GM21723 (cell line): ENCODE data around the gene ANK2.
A peak's percentile ranks its signal among the peaks of the same experiment; 100 is the strongest.

ENCODE experiments used
- ATAC-seq: cut with Tn5 transposase; IDR thresholded peaks from one replicate; pipeline ENCODE4 v1.9.1; 2021; ENCODE audit warnings: mild to moderate bottlenecking, moderate library complexity; ENCODE audit not compliant: unreplicated experiment

ANK2 gene

DNA sequence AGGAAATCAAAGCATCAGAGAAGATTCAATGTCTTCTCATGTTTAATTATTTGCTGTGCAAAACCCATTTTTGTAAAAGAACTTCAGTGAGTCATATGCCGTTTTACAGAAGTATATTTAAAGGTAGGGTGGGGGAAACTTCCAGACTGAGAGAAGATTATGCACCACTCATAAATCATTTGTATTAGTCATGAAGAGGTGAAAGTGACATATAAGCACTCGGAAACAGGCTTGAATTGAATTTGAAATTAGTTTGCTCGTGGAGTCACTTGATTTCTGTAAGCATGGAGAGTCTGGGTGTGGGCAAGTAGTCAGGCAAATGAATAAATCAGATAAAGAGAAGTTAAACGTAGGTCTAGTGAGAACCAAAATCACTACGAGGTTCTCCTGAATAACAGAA, 335.1 kb downstream of the ANK2 start:
- no peak for ATAC-seq

DNA sequence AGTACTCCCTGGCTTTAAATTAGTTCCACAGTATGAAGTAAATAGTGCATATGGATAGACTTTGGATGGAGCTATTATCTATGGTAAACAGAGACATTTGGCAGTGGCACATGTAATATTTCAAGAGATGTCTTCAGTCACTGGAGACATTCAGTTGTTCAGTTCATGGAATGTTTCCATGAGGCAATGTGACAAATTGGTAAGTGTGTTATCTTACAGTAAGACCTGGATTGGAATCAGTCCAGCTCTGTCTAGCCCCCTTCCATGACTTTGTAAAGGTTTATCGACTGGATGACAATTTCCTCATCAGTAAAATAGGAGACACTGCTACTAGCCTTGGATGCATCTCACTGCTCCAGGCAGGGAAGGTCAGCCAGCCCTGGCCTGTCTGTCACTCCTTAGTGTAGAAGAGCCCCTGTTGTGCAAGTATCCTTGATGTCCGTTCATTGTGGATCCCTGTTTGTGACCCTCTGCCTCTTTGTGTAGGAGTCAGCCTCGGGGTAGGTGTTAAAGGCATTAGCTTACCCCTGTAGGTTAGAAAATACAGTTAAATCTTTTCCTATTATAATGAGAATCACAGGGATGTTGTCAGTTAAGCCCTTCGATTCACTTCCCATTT, 335.9 kb downstream of the ANK2 start:
- ATAC-seq = no peak

DNA sequence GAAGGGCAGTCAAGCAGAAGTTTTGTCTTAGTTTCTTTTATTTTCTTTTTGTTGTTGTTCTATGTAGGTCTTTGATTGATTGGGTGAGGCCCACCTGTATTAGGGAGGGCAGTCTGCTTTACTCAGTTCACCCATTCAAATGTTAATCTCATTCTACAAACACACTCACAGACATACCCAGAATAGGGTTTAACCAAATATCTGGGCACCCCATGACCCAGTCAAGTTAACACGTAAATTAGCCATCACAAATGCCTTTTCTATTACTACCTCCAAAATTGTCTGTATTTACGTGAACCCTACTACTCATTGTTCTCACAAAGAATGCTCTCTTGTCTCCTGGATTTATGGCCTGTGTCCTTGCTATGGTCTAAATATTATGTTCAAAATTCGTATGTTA, 339.7 kb downstream of the ANK2 start:
- ATAC-seq = no peak

DNA sequence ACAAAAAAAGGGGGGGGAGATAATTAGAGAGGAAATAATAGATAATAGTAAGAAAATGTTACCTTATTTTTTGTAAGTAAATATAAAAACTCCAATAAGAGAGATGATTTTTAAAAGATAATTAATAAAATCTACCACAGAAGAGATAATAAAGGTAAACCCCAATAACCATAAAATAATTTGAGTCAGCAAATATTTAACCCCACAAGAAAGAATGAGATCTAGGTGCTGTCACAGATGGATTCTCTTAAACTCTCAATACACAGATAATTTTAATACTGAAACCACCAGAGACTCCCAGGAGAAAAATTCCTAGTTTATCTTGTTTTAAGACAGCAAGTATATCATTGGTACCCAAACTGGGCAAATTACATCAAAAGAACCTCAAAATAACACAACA, 341.4 kb downstream of the ANK2 start:
- no peak for ATAC-seq

DNA sequence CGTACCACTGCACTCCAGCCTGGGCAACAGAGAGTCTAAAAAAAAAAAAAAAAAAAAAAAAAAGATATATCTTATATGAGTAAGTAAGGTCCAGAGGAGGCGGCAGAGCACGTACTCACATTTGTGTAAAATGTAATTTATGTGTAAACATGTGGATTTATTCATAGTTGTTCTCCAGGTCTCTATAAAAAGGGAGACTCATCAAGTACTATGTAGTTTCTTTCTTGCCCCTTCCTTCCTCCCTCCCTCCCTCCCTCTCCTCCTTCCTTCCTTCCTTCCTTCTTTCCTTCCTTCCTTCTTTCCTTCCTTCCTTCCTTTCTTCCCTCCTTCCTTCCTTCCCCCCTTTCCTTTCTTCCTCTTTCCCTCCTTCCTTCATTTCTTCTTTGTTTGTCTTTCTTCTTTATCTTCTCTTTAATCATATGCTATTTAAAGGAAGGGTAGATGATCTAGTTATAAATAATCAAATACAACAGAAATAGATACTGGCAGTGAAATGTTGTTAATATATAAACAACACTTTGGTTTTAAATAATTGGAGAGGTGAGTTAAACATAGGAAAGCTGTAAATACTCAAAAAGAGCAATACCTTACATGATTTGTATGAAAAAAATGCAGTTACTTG, 344.8 kb downstream of the ANK2 start:
- ATAC-seq = no peak

DNA sequence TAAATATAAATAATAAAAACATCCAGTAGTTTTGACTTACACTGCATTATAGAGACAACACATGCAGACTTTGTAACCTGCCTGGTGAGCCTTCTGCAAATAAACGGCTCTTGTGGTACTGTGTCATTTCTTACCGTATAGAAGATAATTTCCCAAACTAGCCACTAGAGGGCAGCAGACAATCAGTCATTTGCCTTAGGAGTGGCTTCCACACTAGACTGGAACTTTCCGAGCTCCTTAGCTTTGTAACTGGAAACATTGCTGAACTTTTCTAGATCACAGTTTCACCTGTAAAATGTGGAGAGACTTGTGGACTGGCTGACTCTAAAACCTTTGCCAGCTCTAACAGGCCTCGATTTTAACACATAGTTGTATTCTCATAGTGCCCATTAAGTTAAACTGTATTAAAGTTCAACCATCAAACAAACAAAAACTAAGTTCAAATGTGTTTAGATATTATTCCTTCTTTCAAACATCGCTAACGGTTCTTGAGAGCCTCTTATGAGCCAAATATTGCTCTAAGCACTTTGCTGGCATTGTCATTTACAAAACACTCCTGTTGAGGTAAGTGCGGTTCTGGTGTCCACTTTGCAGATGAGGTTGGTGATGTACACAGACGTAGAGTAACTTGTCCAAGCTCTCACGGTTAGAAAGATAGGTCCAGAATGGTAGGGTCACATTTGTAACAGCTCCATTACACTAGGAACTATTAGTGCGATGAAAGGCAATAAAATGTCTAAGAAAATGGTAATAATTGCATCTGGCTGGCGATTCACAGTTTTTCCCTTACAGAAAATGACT, 345.5 kb downstream of the ANK2 start:
- peak; percentile 98 for ATAC-seq

DNA sequence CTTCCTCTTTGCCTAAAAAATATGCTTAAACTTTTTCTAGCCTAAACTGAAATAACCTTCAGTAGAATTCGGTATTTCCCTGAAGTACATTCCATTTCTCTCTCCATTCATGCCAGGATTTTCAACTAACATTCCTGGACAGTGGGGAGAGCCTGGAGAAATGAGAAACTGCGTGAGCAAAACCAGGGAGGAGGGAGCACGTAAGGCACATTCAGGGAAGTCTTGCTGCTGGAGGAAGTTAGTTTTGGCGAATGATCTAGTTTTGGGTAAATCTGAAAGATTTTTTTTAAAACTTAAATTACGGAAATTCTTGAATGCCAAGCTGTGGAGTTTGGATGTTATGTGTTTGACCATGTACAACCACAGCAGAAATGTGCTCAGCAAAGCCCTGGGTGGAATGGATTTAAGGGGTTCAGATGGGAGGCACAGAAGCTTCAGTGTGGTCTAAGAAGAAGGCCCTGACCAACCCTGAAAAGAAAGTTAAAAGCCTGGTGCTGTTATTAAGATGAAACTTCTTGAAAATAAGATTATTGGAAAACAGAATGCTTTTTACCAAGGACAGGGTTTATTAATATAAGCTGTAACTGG, 347.8 kb downstream of the ANK2 start:
- ATAC-seq = no peak

DNA sequence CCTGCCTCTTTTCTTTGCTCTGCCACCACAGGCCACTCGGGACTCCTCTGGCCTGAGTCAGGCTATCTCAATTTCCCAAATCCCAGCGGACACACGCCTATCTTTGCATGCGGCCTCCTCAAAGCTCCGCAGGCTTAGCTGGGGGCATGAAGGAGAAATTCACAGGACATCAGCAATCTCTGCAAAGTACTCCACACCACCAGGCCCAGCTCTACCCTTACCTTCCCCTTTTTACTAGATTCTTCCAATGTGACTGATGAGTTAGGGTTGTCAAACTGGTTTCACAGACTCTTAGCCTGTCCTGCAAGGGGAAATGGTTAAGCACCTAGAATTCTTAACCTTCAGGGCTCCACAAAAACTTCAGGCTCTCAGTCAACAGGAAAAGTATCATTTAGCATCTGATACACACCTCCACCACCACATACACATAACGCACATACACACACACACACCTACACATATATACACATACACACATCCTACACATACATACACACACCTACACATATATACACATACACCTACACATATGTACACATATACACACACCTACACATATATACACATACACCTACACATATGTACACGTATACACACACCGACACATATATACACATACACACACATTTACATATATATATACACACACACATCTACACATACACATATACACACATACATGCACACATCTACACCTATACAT, 349.1 kb downstream of the ANK2 start:
- ATAC-seq = no peak

DNA sequence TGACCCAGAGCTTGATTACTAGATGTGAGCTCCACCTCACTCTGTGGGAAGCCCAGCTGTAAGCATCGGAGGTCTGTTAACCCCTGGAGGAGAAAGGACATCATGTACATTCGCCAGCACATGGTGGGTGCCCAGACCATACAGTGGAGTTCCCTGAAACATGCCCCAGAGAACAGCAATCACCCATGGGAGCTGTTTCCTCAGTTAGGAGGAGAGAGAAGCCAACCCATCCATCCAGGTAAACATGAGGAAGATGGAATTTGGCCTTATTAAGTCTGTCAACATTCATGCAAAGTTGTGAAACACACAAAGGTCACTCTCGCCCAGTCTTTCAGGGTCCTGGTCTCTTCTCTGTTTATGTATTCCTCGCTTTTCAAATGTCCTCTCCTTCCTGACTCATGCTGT, 354.7 kb downstream of the ANK2 start:
- no peak for ATAC-seq

DNA sequence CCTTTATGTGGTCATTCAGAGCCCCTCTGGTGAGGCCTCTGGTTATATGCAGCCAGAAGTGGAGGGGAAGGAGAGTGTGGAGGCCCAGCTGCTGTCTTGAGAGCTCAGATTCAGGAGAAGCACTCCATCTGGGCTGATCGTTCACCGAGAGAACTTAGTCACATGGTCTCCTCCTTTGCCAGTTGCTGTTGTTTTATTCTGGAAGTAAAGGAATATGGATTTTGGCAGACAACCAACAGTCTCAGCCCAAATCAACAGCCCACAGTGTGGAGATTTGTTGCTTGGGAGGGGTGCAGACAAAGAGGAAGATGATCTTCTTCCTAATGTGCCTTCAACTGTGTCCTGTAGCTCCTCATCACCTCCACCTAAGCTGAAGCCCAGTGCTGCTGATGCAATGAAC, 355.4 kb downstream of the ANK2 start:
- ATAC-seq = no peak

DNA sequence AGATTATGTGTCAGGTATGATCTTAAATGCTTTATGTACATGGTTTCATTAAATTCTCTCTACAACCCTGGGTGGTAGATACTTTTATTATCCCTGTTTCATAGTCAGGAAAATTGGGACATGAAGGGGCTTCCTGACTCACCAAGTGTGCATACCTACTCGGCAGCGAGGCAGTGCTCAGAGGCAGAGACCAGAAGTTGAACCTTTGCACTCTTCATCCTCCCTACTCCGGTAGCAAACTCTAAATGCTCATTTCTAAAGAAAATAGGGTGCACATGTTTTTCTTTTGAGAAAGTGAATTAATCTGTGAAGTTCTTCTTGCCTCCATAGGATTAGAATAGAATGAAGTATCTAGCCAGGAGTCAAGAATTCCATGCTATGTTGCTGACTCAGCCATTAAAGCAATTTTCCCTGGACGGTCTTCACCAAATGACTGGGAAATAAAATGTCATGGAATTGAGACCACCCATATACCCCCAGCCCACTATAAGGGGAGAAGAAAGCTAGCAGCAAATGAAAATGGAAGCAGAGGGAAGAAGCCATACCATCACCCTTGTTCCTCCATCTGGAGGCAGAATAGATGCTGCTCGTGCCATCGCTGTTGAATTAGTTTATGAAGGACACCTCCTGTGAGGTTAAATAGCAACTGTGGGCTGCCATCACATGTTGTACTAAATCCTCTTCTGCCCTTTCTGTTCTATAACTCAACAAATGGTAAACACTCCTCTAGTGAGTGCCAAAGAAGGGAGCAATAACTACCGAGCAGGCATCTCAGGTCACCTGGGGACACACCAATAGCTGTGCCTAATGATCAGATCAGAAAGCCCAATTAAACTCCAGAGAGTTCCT, 356.6 kb downstream of the ANK2 start:
- ATAC-seq = no peak

DNA sequence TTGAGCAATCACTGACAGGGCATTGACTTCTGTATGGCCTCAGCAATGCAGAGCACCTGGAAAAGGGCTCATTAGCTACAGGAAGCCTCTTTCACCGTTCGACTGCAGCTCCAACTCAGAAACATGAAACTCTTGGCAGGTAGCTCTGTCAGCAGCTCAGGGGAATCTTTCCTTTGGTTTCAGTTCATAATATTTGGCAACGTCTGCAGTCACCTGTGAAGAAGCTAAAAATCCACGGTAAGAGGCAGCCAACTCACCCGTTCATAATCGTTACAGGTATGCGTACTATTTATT, 357.2 kb downstream of the ANK2 start:
- no peak for ATAC-seq

DNA sequence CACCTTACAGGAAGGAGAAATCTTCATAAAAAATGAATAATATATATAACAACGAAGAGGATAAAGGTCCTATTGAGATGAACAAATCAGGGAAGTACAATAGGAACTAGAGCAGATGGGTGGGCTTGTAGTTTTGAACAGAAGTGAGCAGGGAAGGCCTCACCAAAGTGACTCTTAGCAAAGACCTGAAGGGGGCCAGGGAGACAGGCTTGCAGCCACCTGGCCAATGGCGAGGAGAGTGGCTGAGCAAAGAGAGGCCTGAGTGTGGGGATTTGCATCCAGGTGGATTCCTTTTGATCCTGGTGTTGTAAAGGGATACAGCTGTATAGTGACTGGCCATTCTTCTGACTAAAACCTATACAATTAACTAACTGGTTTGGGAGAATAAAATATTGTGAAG, 358.0 kb downstream of the ANK2 start:
- no peak for ATAC-seq

DNA sequence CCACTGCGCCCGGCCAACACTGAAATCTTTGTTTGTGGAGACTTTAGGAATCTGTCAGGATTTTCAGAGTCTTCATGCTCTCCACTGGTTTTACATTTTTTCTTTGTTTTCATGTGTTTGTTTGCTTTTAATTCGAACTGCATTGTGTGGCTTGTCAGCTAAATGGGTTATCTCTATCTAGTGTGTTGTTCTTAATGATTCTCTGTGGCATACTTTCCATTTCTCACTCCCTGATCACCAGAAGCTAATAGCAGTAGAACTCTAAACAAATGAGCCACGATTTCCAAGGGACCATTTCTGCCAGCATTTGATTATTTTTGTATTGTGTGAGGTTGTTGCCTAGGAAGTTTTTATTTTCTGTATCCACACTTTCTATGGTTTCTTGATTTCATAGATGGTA, 359.7 kb downstream of the ANK2 start:
- ATAC-seq = no peak

DNA sequence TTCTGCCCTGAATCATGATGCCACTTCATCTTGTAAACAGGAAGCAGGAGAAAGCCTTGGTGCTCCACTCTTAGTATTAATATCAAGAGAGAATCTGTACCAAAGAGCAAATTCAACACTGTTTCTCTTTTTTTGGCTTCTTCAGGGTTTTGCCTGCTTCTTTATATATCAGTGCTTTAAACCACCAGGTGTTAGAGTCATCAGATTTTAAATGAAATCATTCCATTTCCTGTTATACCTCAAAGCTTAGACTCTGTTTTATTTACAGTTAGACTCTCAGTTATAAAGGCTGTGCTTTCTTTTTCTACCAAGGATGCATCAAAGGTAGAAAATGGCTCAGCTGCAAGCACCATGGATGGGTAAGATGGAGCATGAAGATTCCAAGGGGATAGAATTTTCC, 361.2 kb downstream of the ANK2 start:
- no peak for ATAC-seq

DNA sequence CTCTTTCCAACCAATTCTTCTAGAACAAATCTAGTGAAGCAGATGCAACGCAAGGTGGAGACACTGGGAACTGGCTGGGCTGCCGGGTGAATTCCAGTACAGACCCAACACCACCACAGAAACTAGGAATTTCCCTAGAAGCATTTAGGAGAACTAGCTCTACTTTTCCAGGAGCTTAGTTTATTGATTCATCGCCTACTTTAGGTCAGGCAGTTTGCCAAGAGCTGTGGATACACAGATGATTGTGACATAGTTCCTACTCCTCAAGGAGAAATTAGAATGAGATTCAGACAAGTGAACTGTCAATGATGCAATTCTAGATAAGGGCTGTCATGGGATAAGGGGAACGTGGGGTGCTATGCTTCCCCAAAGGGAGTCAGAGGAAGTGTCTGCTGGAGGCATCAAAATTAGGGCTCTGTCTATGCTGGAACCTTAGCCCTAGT, 362.1 kb downstream of the ANK2 start:
- no peak for ATAC-seq

DNA sequence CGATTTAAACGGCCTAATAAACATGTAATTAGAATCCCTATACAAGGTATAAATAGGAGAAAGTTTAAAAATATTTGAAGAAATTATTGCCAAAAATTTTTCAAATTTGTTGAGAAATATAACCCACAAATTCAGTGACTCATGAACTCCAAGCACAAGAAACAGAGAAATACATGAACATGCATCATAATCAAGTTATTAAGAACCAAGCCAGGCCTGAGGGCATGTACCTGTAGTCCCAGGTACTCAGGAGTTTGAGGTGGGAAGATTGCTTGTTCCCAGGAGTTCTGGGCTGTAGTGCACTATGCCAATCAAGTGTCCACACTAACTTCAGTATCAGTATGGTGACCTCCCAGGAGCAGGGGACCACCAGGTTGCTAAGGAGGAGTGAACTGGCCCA, 370.2 kb downstream of the ANK2 start:
- no peak for ATAC-seq

DNA sequence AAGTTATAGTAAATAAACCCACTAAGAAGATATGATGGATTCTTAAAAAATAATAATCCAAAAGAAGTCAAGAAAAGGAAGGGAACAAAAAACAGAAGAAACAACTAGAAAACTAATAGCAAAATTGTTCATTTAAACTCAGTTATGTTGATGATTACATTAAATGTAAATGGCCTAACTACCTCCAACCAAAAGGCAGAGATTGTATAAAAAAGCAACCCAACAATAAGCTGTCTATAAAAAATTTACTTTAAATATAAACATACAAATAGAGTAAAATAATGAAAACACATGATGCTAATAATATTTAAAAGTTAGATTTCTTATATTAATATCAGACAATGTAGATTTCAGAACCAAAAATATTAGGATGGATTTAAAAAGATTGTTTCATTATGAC, 371.5 kb downstream of the ANK2 start:
- no peak for ATAC-seq

DNA sequence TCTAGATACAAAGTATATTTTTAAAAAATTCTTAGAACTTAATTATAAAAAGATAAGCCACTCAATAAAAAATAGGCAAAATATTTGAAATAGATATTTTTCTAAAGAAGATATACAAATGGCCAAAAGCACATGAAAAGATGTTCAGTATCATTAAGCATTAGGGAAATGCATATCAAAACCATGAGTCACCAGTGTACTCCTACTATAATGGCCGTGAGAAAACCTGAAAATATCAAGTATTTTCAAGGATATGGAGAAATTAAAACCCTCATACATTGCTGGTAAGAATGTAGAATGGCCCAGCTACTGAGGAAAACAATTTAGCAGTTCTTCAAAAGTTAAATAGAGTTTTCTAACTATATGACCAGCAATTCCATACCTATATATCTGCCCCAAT, 374.2 kb downstream of the ANK2 start:
- no peak for ATAC-seq

DNA sequence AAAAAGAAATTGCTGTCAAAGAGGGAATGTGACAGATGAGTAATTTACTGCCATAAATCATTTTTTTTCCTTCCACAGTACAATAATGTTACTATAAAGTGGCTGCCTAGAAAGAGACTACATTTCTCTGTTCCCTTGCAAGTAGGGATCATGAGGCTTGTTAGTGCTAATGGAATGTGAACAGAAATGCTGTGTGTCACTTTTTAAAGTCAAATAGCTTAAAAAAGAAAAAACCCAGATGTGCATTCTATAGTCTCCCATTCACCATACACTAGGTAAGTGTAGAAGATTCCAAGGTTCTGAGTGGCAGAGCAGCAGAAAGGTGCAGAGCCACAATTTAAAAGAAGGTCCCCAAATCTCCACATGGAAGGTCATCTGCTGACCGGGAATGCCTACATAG, 383.7 kb downstream of the ANK2 start:
- no peak for ATAC-seq
